ENCODE measurements around the gene EMC9.

Gene EMC9

DNA sequence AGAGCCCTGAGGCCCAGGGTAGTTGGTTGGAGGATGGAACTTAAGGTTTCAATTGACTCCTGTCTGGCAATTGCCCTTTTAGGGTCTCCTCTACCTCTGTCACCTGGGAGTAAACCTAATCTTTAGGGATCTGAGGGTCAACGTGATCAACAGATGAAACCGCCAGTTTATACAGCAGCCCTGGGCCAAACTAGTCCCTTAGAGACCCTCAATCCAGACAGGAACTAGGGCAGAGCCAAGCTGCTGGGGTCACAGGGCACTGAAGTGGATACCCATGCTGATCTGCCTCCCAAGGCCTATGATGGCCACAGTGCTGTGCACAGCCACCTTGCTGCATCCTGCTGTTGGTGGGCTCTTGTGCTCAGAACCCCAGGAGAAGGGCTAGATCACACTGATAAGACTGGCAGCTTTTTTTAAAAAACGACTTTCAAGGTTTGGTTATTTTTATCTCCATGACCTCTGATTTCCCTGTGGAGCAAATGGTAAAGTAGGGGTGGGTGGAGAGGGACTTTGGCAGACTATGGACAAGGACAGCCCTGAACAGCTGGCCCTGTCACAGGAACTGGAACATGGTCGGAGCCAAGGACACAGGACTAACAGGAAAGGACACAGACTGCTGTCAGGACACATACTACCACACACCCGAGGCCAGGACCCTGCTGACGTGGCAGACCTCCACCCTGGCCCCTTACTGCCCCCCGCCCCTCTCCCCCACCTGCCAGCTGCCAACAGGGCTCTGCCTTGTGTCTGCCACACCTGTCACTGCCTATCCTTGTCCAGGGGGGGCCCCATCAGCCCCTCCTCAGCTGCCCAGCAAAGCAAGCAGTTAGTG, 10.5 kb downstream of the EMC9 start:
- DNase-seq (ENCODE audit: insufficient read length, low spot score) (no peak), FAIRE-seq (no peak)
- TF ChIP-seq CTCF (IDR thresholded peaks at IDR 0.05; ENCODE audit: insufficient read depth, missing control alignments) = no peak

- DNase-seq (ENCODE audit: insufficient read length, low spot score) (no peak), FAIRE-seq (no peak)
Observed at GRCh38 chr14:24130380-24130716, 11.0 kb downstream of the EMC9 start, which contains the start of gene FITM1. Gene FITM1 (plus strand): TSS chr14:24130659. CDS start chr14:24131564, 905 bp downstream.

GRCh38 chr14:24129410-24129998, 11.9 kb downstream of the EMC9 start:
- FAIRE-seq = no peak
- no peak for DNase-seq (ENCODE audit: insufficient read length, low spot score)
- TF ChIP-seq CTCF (IDR thresholded peaks at IDR 0.05; ENCODE audit: insufficient read depth, missing control alignments) = no peak

More at GRCh38 chr14:24130380-24130716, 11.0 kb downstream of the EMC9 start, which contains the start of gene FITM1:
- TF ChIP-seq CTCF (IDR thresholded peaks at IDR 0.05; ENCODE audit: insufficient read depth, missing control alignments) = no peak

DNA sequence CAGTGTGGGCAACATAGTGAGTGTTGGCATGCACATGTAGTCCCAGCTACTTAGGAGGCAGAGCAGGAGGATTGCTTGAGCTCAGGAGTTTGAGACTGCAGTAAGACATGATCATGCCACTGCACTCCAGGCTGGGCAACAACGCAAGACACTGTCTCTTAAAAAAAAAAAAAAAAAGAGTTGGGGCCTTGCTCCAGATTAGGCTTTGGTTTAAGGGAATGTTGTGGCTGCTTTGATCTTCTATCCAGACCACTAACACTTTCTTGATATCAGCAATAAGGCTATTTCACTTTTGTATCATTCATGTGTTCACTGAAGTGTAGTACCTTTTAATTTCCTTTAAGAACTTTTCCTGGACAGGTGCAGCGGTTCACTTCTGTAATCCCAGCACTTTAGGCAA, 13.7 kb downstream of the EMC9 start:
- TF ChIP-seq CTCF (IDR thresholded peaks at IDR 0.05; ENCODE audit: insufficient read depth, missing control alignments) = no peak
- no peak for FAIRE-seq
- no peak for DNase-seq (ENCODE audit: insufficient read length, low spot score)

DNA sequence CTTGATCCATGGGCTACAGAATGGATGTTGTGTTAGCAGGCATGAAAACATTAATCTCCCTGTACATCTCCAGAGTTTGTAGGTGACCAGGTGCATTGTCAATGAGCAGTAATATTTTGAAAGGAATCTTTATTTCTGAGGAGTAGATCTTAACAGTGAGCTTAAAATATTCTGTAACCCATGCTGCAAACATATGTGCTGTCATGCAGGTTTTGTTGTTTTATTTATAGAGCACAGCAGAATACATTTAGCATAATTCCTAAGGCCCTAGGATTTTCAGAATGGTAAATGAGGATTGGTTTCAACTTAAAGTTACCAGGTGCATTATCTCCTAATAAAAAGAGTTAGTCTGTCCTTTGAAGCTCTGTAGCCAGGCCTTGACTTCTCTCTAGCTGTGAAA, 14.5 kb downstream of the EMC9 start:
- no peak for FAIRE-seq
- no peak for TF ChIP-seq CTCF (IDR thresholded peaks at IDR 0.05; ENCODE audit: insufficient read depth, missing control alignments)
- DNase-seq (ENCODE audit: insufficient read length, low spot score) = no peak

GRCh38 chr14:24123424-24124417, 17.7 kb downstream of the EMC9 start:
- TF ChIP-seq CTCF (IDR thresholded peaks at IDR 0.05; ENCODE audit: insufficient read depth, missing control alignments) = no peak
- FAIRE-seq (no peak), DNase-seq (ENCODE audit: insufficient read length, low spot score) (no peak)

All from D721Med (cell line).